GM13976 (cell line): Measurements from ENCODE around the gene DPP6.

Experiments
- DNase-seq: peaks from one replicate; pipeline ENCODE4 v3.0.0; 2012; ENCODE audit warnings: low spot score
- CTCF ChIP-seq: IDR thresholded peaks from 2 replicates; pipeline ENCODE4 v1.5.1; 2012; ENCODE audit warnings: borderline replicate concordance, mild to moderate bottlenecking; ENCODE audit not compliant: insufficient read depth; ENCODE audit errors: extremely low read depth, missing control alignments, control extremely low read depth
- in situ Hi-C: fragments of 300-500 bp; cut with MboI; formaldehyde crosslinking; loops from one replicate; pipeline ENCODE4 v1.12.0; 2022; ENCODE audit warnings: low sequenced_read_pairs, mixed read lengths, inconsistent platforms; ENCODE audit not compliant: unreplicated experiment

DPP6 gene

GRCh38 chr7:154504918-154505317, 452.7 kb downstream of the DPP6 start:
- no peak for DNase-seq
- in situ Hi-C loops: no loop called here
- TF ChIP-seq CTCF: no peak

GRCh38 chr7:154505362-154505761, 453.2 kb downstream of the DPP6 start:
- in situ Hi-C loops: no loop called here
- DNase-seq: no peak
- TF ChIP-seq CTCF: no peak

GRCh38 chr7:154509192-154509591, 457.0 kb downstream of the DPP6 start:
- in situ Hi-C loops: no loop called here
- TF ChIP-seq CTCF: no peak
- DNase-seq: no peak

- no peak for DNase-seq
- TF ChIP-seq CTCF: no peak
- in situ Hi-C loops: no loop called here
Observed at GRCh38 chr7:154512121-154512833, 460.1 kb downstream of the DPP6 start.

GRCh38 chr7:154517768-154518167, 465.6 kb downstream of the DPP6 start:
- in situ Hi-C loops: no loop called here
- no peak for TF ChIP-seq CTCF

GRCh38 chr7:154519229-154519628, 467.0 kb downstream of the DPP6 start:
- no peak for DNase-seq
- in situ Hi-C loops: no loop called here
- TF ChIP-seq CTCF: no peak

More at GRCh38 chr7:154517768-154518167, 465.6 kb downstream of the DPP6 start:
- DNase-seq: no peak
